NCI-H748 (cell line): ENCODE measurements around the gene CLEC18A.
A peak's percentile ranks its signal among the peaks of the same experiment; 100 is the strongest.
"Not testable (repeated sequence)": the region's sequence is repeated elsewhere in the genome, so short reads cannot be mapped to it uniquely, and the experiment has no call there.

Experiments used
- DNase-seq: peaks from one replicate; lab custom pipeline; 2025; ENCODE audit not compliant: unreplicated experiment; lab: John Stamatoyannopoulos, UW

Gene CLEC18A

GRCh38 chr16:69951017-69951671 is at the start of gene CLEC18A:
Gene CLEC18A (plus strand): TSS chr16:69951334. CDS start chr16:69951367, 33 bp downstream.
- DNase-seq = not testable (repeated sequence)

GRCh38 chr16:69903865-69904415 is 47.2 kb upstream of the CLEC18A start:
- no peak for DNase-seq

GRCh38 chr16:69904495-69905170 is 46.5 kb upstream of the CLEC18A start:
- DNase-seq = no peak

GRCh38 chr16:69905171-69905555 is 46.0 kb upstream of the CLEC18A start:
- no peak for DNase-seq

- DNase-seq = no peak
Observed at GRCh38 chr16:69906838-69907401, 44.2 kb upstream of the CLEC18A start.

GRCh38 chr16:69909043-69909442 is 42.1 kb upstream of the CLEC18A start:
- DNase-seq = no peak

- peak; percentile 16 for DNase-seq
Observed at GRCh38 chr16:69909760-69910159, 41.4 kb upstream of the CLEC18A start.

- DNase-seq = no peak
Observed at GRCh38 chr16:69910964-69911363, 40.2 kb upstream of the CLEC18A start.

GRCh38 chr16:69916462-69916861 is 34.7 kb upstream of the CLEC18A start:
- DNase-seq = no peak

- DNase-seq = no peak
Observed at GRCh38 chr16:69917311-69917710, 33.8 kb upstream of the CLEC18A start.

GRCh38 chr16:69917739-69918138 is 33.4 kb upstream of the CLEC18A start:
- DNase-seq = no peak

GRCh38 chr16:69918241-69918640 is 32.9 kb upstream of the CLEC18A start:
- no peak for DNase-seq

- no peak for DNase-seq
Observed at GRCh38 chr16:69921127-69921526, 30.0 kb upstream of the CLEC18A start.

GRCh38 chr16:69922200-69922599 is 28.9 kb upstream of the CLEC18A start:
- no peak for DNase-seq

GRCh38 chr16:69924041-69924775 is 26.9 kb upstream of the CLEC18A start:
- DNase-seq = no peak

GRCh38 chr16:69924777-69925191 is 26.4 kb upstream of the CLEC18A start:
- no peak for DNase-seq

- DNase-seq = no peak
Observed at GRCh38 chr16:69925311-69925710, 25.8 kb upstream of the CLEC18A start.

GRCh38 chr16:69926241-69926640 is 24.9 kb upstream of the CLEC18A start:
- DNase-seq = no peak

GRCh38 chr16:69927056-69927757 is 23.9 kb upstream of the CLEC18A start:
- no peak for DNase-seq

GRCh38 chr16:69928856-69929400 is 22.2 kb upstream of the CLEC18A start:
- DNase-seq = no peak
